AG10803 (cell line): Measurements from ENCODE around the gene RCVRN.

Experiments
- DNase-seq: peaks from one replicate; pipeline ENCODE4 v3.0.0; 2010; ENCODE audit warnings: low read depth
- H3K4me3 ChIP-seq: 2 replicates; pipeline ENCODE4 v1.5.1; 2011; ENCODE audit warnings: mild to moderate bottlenecking, low read length, control low read depth
- CTCF ChIP-seq: conservative IDR thresholded peaks from 2 replicates; pipeline ENCODE4 v1.5.1; 2011; ENCODE audit warnings: mild to moderate bottlenecking, low read length, control low read depth, inconsistent platforms

Gene RCVRN

GRCh38 chr17:9874722-9875121, 30.3 kb downstream of the RCVRN start:
- H3K4me3 ChIP-seq: no peak overlapping the region
- no peak for DNase-seq
- no peak for TF ChIP-seq CTCF

DNA sequence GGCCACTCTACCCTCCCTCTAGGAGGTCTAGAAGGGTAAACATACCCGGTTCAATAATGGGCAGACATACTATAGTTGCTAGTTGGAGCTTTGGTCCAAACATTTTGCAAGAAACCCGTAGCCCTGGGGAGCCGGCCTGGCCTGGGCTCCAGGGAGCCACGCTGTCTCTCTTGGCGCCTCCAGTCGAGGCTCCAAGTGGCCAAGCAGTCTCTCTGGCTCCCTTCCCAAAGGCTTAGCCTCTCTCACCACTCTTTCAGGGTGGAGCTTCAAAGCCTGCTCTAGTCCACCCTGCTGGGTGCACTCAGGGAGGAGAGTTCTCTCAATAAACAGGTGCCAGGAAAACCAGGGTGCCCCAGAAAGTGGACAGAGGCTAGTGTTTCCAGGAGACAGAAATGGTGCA, 32.2 kb downstream of the RCVRN start:
- DNase-seq: no peak
- H3K4me3 ChIP-seq: no peak overlapping the region
- no peak for TF ChIP-seq CTCF

- no peak overlapping the region for H3K4me3 ChIP-seq
- no peak for DNase-seq
- no peak for TF ChIP-seq CTCF
These were observed 36.5 kb downstream of the RCVRN start for GRCh38 chr17:9868552-9868951.

DNA sequence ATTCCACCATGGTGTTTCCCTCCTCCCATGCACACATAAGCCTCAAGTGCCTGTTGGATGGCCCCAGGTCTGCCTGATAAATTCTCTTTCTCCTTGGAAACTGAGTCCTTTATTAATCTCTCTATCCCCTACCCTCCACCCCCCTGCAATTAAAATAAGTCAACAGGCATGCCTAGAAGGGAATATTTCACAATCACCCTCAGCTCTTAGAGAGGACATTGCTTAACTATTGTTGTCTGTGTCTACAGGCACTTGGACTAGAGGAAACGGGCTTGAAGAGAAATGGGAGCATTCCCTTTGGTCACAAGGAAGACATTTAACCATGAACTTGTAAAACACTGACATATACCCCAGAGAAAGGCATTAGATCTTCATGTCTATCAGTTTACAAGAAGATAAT, 39.5 kb downstream of the RCVRN start:
- DNase-seq: no peak
- TF ChIP-seq CTCF: no peak

GRCh38 chr17:9862949-9863348, 42.1 kb downstream of the RCVRN start:
- TF ChIP-seq CTCF: no peak
- no peak overlapping the region for H3K4me3 ChIP-seq
- no peak for DNase-seq

More for the DNA sequence above, 39.5 kb downstream of the RCVRN start:
- no peak overlapping the region for H3K4me3 ChIP-seq

DNA sequence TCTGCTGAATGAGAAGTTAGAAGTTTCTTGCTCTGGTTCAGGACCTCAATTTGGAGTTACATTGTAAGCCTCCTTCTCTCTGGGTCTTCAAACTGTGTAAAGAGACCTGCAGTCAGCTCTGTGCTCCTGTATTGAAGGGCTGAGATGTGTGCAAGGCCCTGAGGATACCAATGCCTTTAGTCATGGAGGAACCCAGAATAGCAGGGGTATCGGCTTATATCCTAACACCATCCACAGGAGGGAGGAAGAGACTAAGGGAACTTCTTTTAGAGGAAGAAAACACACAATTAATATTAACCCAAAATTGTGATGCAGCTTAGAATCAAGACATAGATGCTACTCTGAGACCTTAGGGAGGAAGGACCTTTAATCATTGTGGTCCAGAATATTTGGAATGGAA, 42.9 kb downstream of the RCVRN start:
- no peak overlapping the region for H3K4me3 ChIP-seq
- TF ChIP-seq CTCF: no peak
- DNase-seq: no peak

- H3K4me3 ChIP-seq: no peak overlapping the region
- no peak for DNase-seq
- no peak for TF ChIP-seq CTCF
These were observed 44.2 kb downstream of the RCVRN start for GRCh38 chr17:9860851-9861250.
